Measurements from ENCODE around the gene UIMC1.

The UIMC1 gene

DNA sequence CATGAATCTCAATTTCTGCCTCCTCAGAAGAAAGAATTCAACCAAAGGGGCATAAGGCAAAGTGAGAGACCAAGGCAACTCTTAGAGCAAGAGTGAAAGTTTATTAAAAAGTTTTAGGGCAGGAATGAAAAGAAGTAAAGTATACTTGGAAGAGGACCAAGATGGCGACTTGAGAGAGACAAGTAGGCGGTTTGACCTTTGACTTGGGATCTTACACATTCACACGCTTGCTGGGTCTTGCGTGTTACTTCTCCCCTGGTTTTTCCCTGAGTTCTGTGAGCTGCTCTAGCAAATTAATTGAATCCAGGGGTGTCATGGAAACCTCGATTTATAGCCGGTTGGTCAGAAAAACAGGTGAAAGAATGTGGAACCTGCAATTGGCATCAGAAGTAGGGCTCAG, 22.9 kb upstream of the UIMC1 start:
- no peak overlapping the region for H3K4me3 ChIP-seq (ENCODE audit: low read depth, low read length)
- H3K36me3 ChIP-seq (ENCODE audit: control insufficient read depth, insufficient read depth, low read length), result peaks cover 6% of the 10 kb centered on the region
- no peaks in the 10 kb centered on the region for H3K9me3 ChIP-seq (ENCODE audit: control insufficient read depth, insufficient read depth, low read length)
- no peaks in the 10 kb centered on the region for H3K4me1 ChIP-seq (ENCODE audit: control insufficient read depth, insufficient read depth, low read length)
- H3K27me3 ChIP-seq (ENCODE audit: control insufficient read depth, insufficient read depth, low read length), result no peaks in the 10 kb centered on the region
- H3K9ac ChIP-seq (ENCODE audit: low read depth, low read length), result no peak overlapping the region

- H3K27me3 ChIP-seq (ENCODE audit: control insufficient read depth, insufficient read depth, low read length), result no peaks in the 10 kb centered on the region
- H3K4me1 ChIP-seq (ENCODE audit: control insufficient read depth, insufficient read depth, low read length), result no peaks in the 10 kb centered on the region
- no peak overlapping the region for H3K9ac ChIP-seq (ENCODE audit: low read depth, low read length)
- no peak overlapping the region for H3K4me3 ChIP-seq (ENCODE audit: low read depth, low read length)
- H3K9me3 ChIP-seq (ENCODE audit: control insufficient read depth, insufficient read depth, low read length), result no peaks in the 10 kb centered on the region
- H3K36me3 ChIP-seq (ENCODE audit: control insufficient read depth, insufficient read depth, low read length), result peaks cover 6% of the 10 kb centered on the region
Measured at GRCh38 chr5:177027665-177028064, 21.1 kb upstream of the UIMC1 start.

- Histone ChIP-seq H3K9ac (ENCODE audit: low read depth, low read length) (no peak overlapping the region), H3K9me3 (ENCODE audit: control insufficient read depth, insufficient read depth, low read length) (no peaks in the 10 kb centered on the region), H3K27me3 (ENCODE audit: control insufficient read depth, insufficient read depth, low read length) (no peaks in the 10 kb centered on the region), H3K4me1 (ENCODE audit: control insufficient read depth, insufficient read depth, low read length) (peaks cover 3% of the 10 kb centered on the region), H3K4me3 (ENCODE audit: low read depth, low read length) (no peak overlapping the region), H3K36me3 (ENCODE audit: control insufficient read depth, insufficient read depth, low read length) (peaks cover 6% of the 10 kb centered on the region)
Measured at GRCh38 chr5:177025101-177025601, 18.6 kb upstream of the UIMC1 start.

DNA sequence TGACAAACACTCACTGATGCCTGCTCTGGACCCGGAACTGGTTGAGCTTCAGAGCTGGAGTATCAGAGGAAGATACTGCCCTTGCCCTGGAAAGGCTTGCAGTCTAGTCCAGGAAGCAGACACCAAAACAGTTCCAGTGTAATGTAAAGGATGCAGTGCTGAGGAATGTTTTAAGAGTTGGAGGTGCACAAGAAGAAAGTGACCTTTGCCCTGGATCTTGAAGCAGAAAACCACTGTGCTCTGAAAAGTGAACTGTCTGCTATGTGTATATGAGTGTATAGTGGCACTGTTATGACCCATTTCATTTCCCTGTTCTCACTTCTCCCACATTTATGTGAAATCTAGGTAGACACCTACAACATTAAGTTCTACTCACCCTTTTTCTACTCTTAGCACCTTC, 18.0 kb upstream of the UIMC1 start:
- peaks cover 3% of the 10 kb centered on the region for H3K4me1 ChIP-seq (ENCODE audit: control insufficient read depth, insufficient read depth, low read length)
- peaks cover 6% of the 10 kb centered on the region for H3K36me3 ChIP-seq (ENCODE audit: control insufficient read depth, insufficient read depth, low read length)
- H3K9me3 ChIP-seq (ENCODE audit: control insufficient read depth, insufficient read depth, low read length), result no peaks in the 10 kb centered on the region
- no peak overlapping the region for H3K4me3 ChIP-seq (ENCODE audit: low read depth, low read length)
- H3K9ac ChIP-seq (ENCODE audit: low read depth, low read length), result no peak overlapping the region
- H3K27me3 ChIP-seq (ENCODE audit: control insufficient read depth, insufficient read depth, low read length), result no peaks in the 10 kb centered on the region

DNA sequence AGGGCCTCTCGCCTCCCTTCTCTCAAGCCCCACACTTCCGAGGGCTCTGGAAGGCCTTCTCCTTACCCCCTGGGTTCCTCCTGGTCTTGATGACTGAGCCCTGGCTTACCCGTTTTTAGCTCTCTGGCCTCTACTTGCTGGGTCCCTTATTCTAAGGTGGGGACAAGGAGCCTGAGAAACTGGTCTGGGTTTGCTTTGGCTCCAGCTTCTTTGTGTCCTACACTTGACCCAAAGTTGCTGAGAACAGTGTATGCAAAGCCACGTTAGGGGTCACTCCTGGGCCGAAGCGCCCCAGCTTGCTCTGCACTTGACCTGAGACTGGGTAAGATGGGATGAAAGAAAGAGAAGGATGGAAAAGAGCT, 16.7 kb upstream of the UIMC1 start:
- Histone ChIP-seq H3K9ac (ENCODE audit: low read depth, low read length) (peak overlapping the region; percentile 79), H3K4me1 (ENCODE audit: control insufficient read depth, insufficient read depth, low read length) (peaks cover 3% of the 10 kb centered on the region), H3K9me3 (ENCODE audit: control insufficient read depth, insufficient read depth, low read length) (no peaks in the 10 kb centered on the region), H3K4me3 (ENCODE audit: low read depth, low read length) (peak overlapping the region; percentile 89), H3K36me3 (ENCODE audit: control insufficient read depth, insufficient read depth, low read length) (peaks cover 2% of the 10 kb centered on the region), H3K27me3 (ENCODE audit: control insufficient read depth, insufficient read depth, low read length) (no peaks in the 10 kb centered on the region)

DNA sequence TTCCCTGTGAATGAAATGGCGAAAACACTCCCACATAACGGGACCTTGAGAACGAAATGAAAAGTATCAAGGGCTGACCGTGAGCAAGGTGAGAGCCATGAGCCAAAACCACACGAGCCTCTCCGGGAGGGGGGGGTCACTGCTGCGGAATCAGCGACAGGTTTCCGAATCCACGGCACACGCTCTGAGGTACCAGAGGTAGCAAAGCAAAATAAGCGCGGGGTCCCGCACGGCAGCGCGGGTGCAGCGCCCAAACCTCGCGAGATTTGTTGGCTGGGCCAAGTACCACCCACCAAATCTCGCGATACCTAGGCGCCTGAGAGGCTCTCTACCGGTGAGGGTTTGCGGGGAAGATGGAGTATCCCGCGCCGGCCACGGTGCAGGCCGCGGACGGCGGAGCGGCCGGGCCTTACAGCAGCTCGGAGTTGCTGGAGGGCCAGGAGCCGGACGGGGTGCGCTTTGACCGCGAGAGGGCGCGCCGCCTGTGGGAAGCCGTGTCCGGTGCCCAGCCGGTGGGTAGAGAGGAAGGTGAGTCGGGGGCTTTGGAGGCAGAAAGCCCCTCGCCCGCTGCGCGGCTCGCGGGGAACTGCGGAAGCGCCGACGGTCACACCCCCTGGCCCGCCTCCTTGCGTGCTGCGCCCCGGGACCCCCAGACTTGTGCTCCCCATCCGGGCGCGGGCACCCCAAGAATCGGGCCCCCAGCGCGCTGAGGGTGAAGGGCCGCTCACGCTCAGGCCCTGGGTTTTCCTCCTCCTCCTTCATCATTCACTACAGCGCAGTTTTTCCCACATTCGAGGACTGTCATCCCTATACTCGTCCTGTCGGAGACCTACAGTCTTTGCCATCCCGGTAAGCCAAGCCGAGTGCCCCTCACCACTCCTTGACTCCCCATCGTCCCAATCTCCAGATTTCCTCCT, 16.1 kb upstream of the UIMC1 start, which contains the start of gene ZNF346:
ZNF346 (plus strand) TSS at position 311 of the 917 bp plus-strand sequence; CDS start at position 354, 43 bp downstream.
- Histone ChIP-seq H3K27me3 (ENCODE audit: control insufficient read depth, insufficient read depth, low read length) (no peaks in the 10 kb centered on the region), H3K9ac (ENCODE audit: low read depth, low read length) (peak within 1 kb of the TSS; percentile 79), H3K9me3 (ENCODE audit: control insufficient read depth, insufficient read depth, low read length) (no peaks in the 10 kb centered on the region), H3K36me3 (ENCODE audit: control insufficient read depth, insufficient read depth, low read length) (peaks cover 2% of the 10 kb centered on the region), H3K4me3 (ENCODE audit: low read depth, low read length) (peak within 1 kb of the TSS; percentile 89), H3K4me1 (ENCODE audit: control insufficient read depth, insufficient read depth, low read length) (peaks cover 3% of the 10 kb centered on the region)

DNA sequence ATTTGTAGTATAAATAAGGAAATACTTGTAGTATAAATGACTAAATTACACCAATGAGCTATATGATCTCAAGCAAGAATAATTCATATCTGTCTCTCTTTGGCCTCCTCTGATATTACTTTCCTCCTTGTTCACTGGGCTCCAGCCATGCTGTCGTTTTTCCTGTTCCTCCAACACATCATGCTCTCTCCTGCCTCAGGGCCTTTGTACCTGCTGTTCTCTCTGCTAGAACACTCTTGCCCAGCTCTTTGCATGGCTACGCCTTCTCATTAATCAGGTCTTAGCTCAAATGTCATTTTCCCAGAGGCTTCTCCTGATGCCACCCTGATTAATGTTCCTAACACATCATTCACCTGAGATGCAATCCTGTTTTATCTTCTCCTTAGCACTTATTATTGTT, 13.5 kb upstream of the UIMC1 start:
- H3K36me3 ChIP-seq (ENCODE audit: control insufficient read depth, insufficient read depth, low read length), result no peaks in the 10 kb centered on the region
- H3K4me1 ChIP-seq (ENCODE audit: control insufficient read depth, insufficient read depth, low read length), result peaks cover 3% of the 10 kb centered on the region
- no peak overlapping the region for H3K9ac ChIP-seq (ENCODE audit: low read depth, low read length)
- no peaks in the 10 kb centered on the region for H3K9me3 ChIP-seq (ENCODE audit: control insufficient read depth, insufficient read depth, low read length)
- H3K27me3 ChIP-seq (ENCODE audit: control insufficient read depth, insufficient read depth, low read length), result no peaks in the 10 kb centered on the region
- H3K4me3 ChIP-seq (ENCODE audit: low read depth, low read length), result no peak overlapping the region

- H3K4me3 ChIP-seq (ENCODE audit: low read depth, low read length), result no peak overlapping the region
- H3K9ac ChIP-seq (ENCODE audit: low read depth, low read length), result no peak overlapping the region
- H3K27me3 ChIP-seq (ENCODE audit: control insufficient read depth, insufficient read depth, low read length), result no peaks in the 10 kb centered on the region
- no peaks in the 10 kb centered on the region for H3K36me3 ChIP-seq (ENCODE audit: control insufficient read depth, insufficient read depth, low read length)
- H3K9me3 ChIP-seq (ENCODE audit: control insufficient read depth, insufficient read depth, low read length), result no peaks in the 10 kb centered on the region
- H3K4me1 ChIP-seq (ENCODE audit: control insufficient read depth, insufficient read depth, low read length), result peaks cover 3% of the 10 kb centered on the region
Measured at GRCh38 chr5:177018341-177018740, 11.8 kb upstream of the UIMC1 start.

- Histone ChIP-seq H3K36me3 (ENCODE audit: control insufficient read depth, insufficient read depth, low read length) (no peaks in the 10 kb centered on the region), H3K9me3 (ENCODE audit: control insufficient read depth, insufficient read depth, low read length) (no peaks in the 10 kb centered on the region), H3K9ac (ENCODE audit: low read depth, low read length) (no peak overlapping the region), H3K27me3 (ENCODE audit: control insufficient read depth, insufficient read depth, low read length) (no peaks in the 10 kb centered on the region), H3K4me3 (ENCODE audit: low read depth, low read length) (no peak overlapping the region), H3K4me1 (ENCODE audit: control insufficient read depth, insufficient read depth, low read length) (no peaks in the 10 kb centered on the region)
Measured at GRCh38 chr5:177015156-177015555, 8.6 kb upstream of the UIMC1 start.

GRCh38 chr5:177010153-177010552, 3.6 kb upstream of the UIMC1 start:
- H3K4me1 ChIP-seq (ENCODE audit: control insufficient read depth, insufficient read depth, low read length), result no peaks in the 10 kb centered on the region
- no peak overlapping the region for H3K9ac ChIP-seq (ENCODE audit: low read depth, low read length)
- H3K36me3 ChIP-seq (ENCODE audit: control insufficient read depth, insufficient read depth, low read length), result no peaks in the 10 kb centered on the region
- no peak overlapping the region for H3K4me3 ChIP-seq (ENCODE audit: low read depth, low read length)
- H3K27me3 ChIP-seq (ENCODE audit: control insufficient read depth, insufficient read depth, low read length), result no peaks in the 10 kb centered on the region
- H3K9me3 ChIP-seq (ENCODE audit: control insufficient read depth, insufficient read depth, low read length), result no peaks in the 10 kb centered on the region

DNA sequence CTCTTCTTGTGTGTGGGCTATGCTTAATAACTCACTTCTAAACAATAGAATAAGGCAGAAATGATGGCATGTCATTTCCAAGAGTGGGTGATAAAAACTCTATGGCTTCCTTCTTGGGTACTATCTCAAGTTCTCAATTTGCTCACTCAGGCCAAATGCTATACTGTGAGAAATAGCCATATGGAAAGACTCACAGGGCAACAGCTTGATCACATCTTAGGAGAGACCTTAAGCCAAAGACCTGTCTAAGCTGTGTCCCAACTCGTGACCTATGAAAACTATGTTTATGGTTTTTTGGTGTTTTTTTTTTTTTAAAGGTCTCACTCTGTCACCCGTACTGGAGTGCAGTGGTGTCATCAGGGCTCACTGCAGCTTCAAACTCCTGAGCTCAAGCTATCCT, 2.1 kb upstream of the UIMC1 start:
- no peak overlapping the region for H3K9ac ChIP-seq (ENCODE audit: low read depth, low read length)
- H3K27me3 ChIP-seq (ENCODE audit: control insufficient read depth, insufficient read depth, low read length), result no peaks in the 10 kb centered on the region
- H3K4me1 ChIP-seq (ENCODE audit: control insufficient read depth, insufficient read depth, low read length), result peaks cover 3% of the 10 kb centered on the region
- no peaks in the 10 kb centered on the region for H3K36me3 ChIP-seq (ENCODE audit: control insufficient read depth, insufficient read depth, low read length)
- H3K4me3 ChIP-seq (ENCODE audit: low read depth, low read length), result no peak overlapping the region
- H3K9me3 ChIP-seq (ENCODE audit: control insufficient read depth, insufficient read depth, low read length), result no peaks in the 10 kb centered on the region

- Histone ChIP-seq H3K9ac (ENCODE audit: low read depth, low read length) (peak overlapping the region; percentile 87), H3K9me3 (ENCODE audit: control insufficient read depth, insufficient read depth, low read length) (no peaks in the 10 kb centered on the region), H3K27me3 (ENCODE audit: control insufficient read depth, insufficient read depth, low read length) (no peaks in the 10 kb centered on the region), H3K4me1 (ENCODE audit: control insufficient read depth, insufficient read depth, low read length) (peaks cover 3% of the 10 kb centered on the region), H3K36me3 (ENCODE audit: control insufficient read depth, insufficient read depth, low read length) (no peaks in the 10 kb centered on the region), H3K4me3 (ENCODE audit: low read depth, low read length) (peak overlapping the region; percentile 45)
Measured at GRCh38 chr5:177005619-177006264, 837 bp downstream of the UIMC1 start.
